A375 (cell line): ENCODE results near the gene OR5K3. TPM values are rescaled to one million over a fixed set of nuclear protein-coding genes. Genes with fewer than 3 reads are reported as not detected.

Experiments used
- total RNA-seq: library from RNA; depleted of rRNA; stranded (reverse); fragments of >200 nt; shearing (Covaris generic); gene quantifications from 2 replicates; pipeline ENCODE4 v1.2.3, GENCODE V29; 2014; rRNA removed

OR5K3 gene, protein sequence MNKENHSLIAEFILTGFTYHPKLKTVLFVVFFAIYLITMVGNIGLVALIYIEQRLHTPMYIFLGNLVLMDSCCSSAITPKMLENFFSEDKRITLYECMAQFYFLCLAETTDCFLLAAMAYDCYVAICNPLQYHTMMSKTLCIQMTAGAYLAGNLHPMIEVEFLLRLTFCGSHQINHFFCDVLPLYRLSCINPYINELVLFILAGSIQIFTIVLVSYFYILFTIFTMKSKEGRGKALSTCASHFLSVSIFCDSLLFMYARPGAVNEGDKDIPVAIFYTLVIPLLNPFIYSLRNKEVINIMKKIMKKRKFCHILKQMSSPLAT
- total RNA-seq: not detected in 2 replicates

DNA sequence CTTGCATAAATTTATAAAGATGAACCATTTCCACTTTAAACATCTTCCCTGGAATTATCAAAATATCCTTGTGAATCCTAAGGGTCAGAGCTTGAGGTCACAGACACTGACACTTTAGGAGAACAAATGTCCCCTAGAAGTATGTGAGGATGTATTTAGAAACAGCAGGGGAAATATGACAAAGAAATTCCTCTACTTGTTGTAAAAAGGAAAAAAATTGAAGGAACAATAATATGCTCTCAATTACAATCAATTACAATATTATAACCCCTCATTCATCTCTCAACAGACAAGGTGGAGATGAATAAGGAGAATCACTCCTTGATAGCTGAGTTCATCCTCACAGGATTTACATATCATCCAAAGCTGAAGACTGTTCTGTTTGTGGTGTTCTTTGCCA is at the start of gene OR5K3:
Gene OR5K3 (plus strand): TSS at position 301 of the 400 bp plus-strand sequence. CDS start 0 bp downstream, at position 301.

DNA sequence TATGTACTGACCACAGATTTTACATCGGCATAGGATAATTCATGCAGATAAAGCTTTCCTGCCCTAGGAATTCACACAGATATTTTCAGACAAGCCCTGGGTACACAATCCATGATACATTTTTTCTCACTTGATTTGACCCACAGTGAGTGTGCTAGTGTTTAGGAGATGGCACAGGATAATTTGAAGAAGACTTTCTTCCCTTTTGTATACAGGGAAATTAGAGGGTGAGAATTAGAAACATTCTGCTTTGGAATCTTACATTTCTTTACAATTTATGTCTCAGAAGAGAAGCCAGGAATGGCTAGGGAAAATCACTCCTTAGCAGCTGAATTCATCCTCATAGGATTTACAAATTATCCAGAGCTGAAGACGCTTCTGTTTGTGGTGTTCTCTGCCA is 36.9 kb upstream of the OR5K3 start, which contains the start of gene OR5K4:
Gene OR5K4 (plus strand): TSS at position 301 of the 400 bp plus-strand sequence. CDS start 0 bp downstream, at position 301.

Other genes with a start within 250 kb of the OR5K3 start
- not detected in 2 replicates for gene OR5H14, start 243.2 kb upstream of the OR5K3 start, total RNA-seq
- not detected in 2 replicates for gene OR5H15, start 224.0 kb upstream of the OR5K3 start, total RNA-seq
- gene OR5H6, start 126.4 kb upstream of the OR5K3 start, total RNA-seq: not detected in 2 replicates
- not detected in 2 replicates for gene OR5H2, start 108.2 kb upstream of the OR5K3 start, total RNA-seq
- not detected in 2 replicates for gene OR5K4, start 36.8 kb upstream of the OR5K3 start, total RNA-seq
- gene OR5K1, start 72.5 kb downstream of the OR5K3 start, total RNA-seq: not detected in 2 replicates
- not detected in 2 replicates for gene OR5K2, start 107.0 kb downstream of the OR5K3 start, total RNA-seq
- 137 and 140 TPM in 2 replicates for gene CLDND1, start 132.2 kb downstream of the OR5K3 start, total RNA-seq
- gene GPR15, start 141.3 kb downstream of the OR5K3 start, total RNA-seq: not detected in 2 replicates
- 58.6 and 63.0 TPM in 2 replicates for gene CPOX, start 202.9 kb downstream of the OR5K3 start, total RNA-seq